NB4 (cell line): Measurements from ENCODE around the gene CD69.

Experiments
- POLR2A ChIP-seq: IDR thresholded peaks from 2 replicates; pipeline ENCODE4 v1.6.1; 2011; ENCODE audit warnings: mild to moderate bottlenecking; ENCODE audit not compliant: insufficient read length; ENCODE audit errors: extremely low read depth
- TF ChIP-seq, protein P1 (sequence below): IDR thresholded peaks from one replicate; pipeline ENCODE4 v1.5.1; 2012; ENCODE audit warnings: low read depth, low read length
- TF ChIP-seq, protein P2 (sequence below): IDR thresholded peaks from 2 replicates; pipeline ENCODE4 v1.6.1; 2011; ENCODE audit warnings: low read depth, low read length

DNA sequence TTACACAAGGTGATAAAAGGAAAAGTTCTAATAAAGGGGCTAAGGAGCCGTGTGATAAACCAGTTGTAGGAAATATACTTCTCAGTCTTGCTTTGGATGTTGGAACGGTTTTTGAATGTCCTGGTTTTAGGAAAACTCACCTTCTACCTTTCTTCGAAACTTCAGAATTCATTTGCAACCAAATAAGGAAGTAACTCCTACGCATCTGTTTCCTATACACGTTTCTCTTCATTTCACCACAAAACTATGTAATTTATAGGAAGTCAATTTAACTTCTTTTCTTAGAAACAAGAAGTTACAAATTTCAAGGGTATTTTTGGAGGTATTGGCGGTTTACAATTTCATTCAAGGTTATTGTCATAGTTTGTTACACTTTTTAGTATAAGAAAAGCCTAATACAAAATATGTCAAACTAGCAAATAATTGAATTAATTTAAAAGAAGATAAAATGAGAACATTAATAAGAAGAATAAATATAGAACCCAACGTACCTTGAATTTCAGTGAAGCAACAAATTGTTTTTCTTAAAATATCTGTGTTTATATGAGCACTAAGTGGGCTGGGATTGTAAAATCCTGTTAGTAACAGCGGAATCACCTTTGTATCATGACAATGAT lies 33.2 kb upstream of the CD69 start:
- no peak for TF ChIP-seq POLR2A
- TF ChIP-seq, protein P1, sequence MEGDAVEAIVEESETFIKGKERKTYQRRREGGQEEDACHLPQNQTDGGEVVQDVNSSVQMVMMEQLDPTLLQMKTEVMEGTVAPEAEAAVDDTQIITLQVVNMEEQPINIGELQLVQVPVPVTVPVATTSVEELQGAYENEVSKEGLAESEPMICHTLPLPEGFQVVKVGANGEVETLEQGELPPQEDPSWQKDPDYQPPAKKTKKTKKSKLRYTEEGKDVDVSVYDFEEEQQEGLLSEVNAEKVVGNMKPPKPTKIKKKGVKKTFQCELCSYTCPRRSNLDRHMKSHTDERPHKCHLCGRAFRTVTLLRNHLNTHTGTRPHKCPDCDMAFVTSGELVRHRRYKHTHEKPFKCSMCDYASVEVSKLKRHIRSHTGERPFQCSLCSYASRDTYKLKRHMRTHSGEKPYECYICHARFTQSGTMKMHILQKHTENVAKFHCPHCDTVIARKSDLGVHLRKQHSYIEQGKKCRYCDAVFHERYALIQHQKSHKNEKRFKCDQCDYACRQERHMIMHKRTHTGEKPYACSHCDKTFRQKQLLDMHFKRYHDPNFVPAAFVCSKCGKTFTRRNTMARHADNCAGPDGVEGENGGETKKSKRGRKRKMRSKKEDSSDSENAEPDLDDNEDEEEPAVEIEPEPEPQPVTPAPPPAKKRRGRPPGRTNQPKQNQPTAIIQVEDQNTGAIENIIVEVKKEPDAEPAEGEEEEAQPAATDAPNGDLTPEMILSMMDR = no peak
- TF ChIP-seq, protein P2, sequence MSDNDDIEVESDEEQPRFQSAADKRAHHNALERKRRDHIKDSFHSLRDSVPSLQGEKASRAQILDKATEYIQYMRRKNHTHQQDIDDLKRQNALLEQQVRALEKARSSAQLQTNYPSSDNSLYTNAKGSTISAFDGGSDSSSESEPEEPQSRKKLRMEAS = no peak
